Sigmoid colon (tissue), 4 donors: ENCODE measurements around the gene MYRF.

ENCODE experiments used
- EP300 ChIP-seq, 4 donors: sonication (generic); formaldehyde crosslinking; IDR thresholded peaks; one replicate each; pipeline ENCODE4 v1.6.1; 2017; ENCODE audit warnings: antibody characterized with exemption in 4 of 4
- POLR2A ChIP-seq, 2 donors: fragments of 450-650 bp; IDR thresholded peaks; one replicate each; pipeline ENCODE4 v1.6.1; 2016; ENCODE audit warnings: antibody characterized with exemption in 2 of 2, mild to moderate bottlenecking in 2 of 2, moderate library complexity in 2 of 2

- TF ChIP-seq POLR2A (IDR thresholded peaks at IDR 0.05) (no peak), EP300 (IDR thresholded peaks at IDR 0.05) (no peak)
These were observed 85.1 kb downstream of the MYRF start for GRCh38 chr11:61837411-61838005.
